Measurements from ENCODE around the gene CD2BP2. TPM values are rescaled to one million over a fixed set of nuclear protein-coding genes. Genes with fewer than 3 reads are reported as not detected.

Gene CD2BP2
- total and polyA plus RNA-seq, 2 of the 13 experiments (the other 11 are each of a cell fraction or from before 2014, with no cell fraction given): 24.9 to 54.6 TPM

GRCh38 chr16:30378236-30379157 lies 23.4 kb upstream of the CD2BP2 start (continued):
- peak; percentile 31 for TF ChIP-seq CEBPG (CRISPR knock-in tag; IDR thresholded peaks at IDR 0.05)
- peak; percentile 62; the same call in 1 of the 2 replicates for TF ChIP-seq PATZ1 (CRISPR knock-in tag; IDR thresholded peaks at IDR 0.05)
- no peak for TF ChIP-seq MAF1 (CRISPR knock-in tag; IDR thresholded peaks at IDR 0.05; ENCODE audit: borderline replicate concordance)
- TF ChIP-seq SIN3A (IDR thresholded peaks at IDR 0.05; ENCODE audit: borderline replicate concordance, low read depth, low read length): peak; percentile 42; the same call in 1 of the 2 replicates
- no peak for TF ChIP-seq ZMYM2 (CRISPR knock-in tag; IDR thresholded peaks at IDR 0.05)
- peak; percentile 86 for TF ChIP-seq ZIK1 (CRISPR knock-in tag; IDR thresholded peaks at IDR 0.05; ENCODE audit: borderline replicate concordance, low read depth)
- TF ChIP-seq RFXANK (CRISPR knock-in tag; IDR thresholded peaks at IDR 0.05): 0 out of 2 replicates have a peak, but pooled peaks have one; percentile 17
- TF ChIP-seq RARG (CRISPR knock-in tag; IDR thresholded peaks at IDR 0.05; ENCODE audit: low read depth): 0 out of 2 replicates have a peak, but pooled peaks have one; percentile 57
- TF ChIP-seq RELA (CRISPR knock-in tag; IDR thresholded peaks at IDR 0.05): 0 out of 2 replicates have a peak, but pooled peaks have one; percentile 75
- peak; percentile 23 for TF ChIP-seq ZEB1 (IDR thresholded peaks at IDR 0.05; ENCODE audit: insufficient replicate concordance, low read depth)
- TF ChIP-seq ZNF646 (CRISPR knock-in tag; IDR thresholded peaks at IDR 0.05): no peak
- no peak for TF ChIP-seq KLF11 (CRISPR knock-in tag; IDR thresholded peaks at IDR 0.05)
- TF ChIP-seq, protein P1, sequence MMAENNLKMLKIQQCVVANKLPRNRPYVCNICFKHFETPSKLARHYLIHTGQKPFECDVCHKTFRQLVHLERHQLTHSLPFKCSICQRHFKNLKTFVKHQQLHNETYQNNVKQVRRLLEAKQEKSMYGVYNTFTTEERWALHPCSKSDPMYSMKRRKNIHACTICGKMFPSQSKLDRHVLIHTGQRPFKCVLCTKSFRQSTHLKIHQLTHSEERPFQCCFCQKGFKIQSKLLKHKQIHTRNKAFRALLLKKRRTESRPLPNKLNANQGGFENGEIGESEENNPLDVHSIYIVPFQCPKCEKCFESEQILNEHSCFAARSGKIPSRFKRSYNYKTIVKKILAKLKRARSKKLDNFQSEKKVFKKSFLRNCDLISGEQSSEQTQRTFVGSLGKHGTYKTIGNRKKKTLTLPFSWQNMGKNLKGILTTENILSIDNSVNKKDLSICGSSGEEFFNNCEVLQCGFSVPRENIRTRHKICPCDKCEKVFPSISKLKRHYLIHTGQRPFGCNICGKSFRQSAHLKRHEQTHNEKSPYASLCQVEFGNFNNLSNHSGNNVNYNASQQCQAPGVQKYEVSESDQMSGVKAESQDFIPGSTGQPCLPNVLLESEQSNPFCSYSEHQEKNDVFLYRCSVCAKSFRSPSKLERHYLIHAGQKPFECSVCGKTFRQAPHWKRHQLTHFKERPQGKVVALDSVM (CRISPR knock-in tag; IDR thresholded peaks at IDR 0.05): peak; percentile 49; the same call in 1 of the 2 replicates
- TF ChIP-seq ZNF496 (CRISPR knock-in tag; IDR thresholded peaks at IDR 0.05; ENCODE audit: insufficient replicate concordance): no peak
- peak; percentile 76 for TF ChIP-seq MIER2 (CRISPR knock-in tag; IDR thresholded peaks at IDR 0.05)
- TF ChIP-seq SPEN (CRISPR knock-in tag; IDR thresholded peaks at IDR 0.05; ENCODE audit: low read depth): peak; percentile 91
- TF ChIP-seq ZNF451 (CRISPR knock-in tag; IDR thresholded peaks at IDR 0.05): peak; percentile 93
- TF ChIP-seq ATF7-NPFF (CRISPR knock-in tag; IDR thresholded peaks at IDR 0.05; ENCODE audit: low read depth): peak; percentile 53
